ENCODE measurements around the gene USP34. TPM values are rescaled to one million over a fixed set of nuclear protein-coding genes. Genes with fewer than 3 reads are reported as not detected.

The USP34 gene
- total RNA-seq, 1 donor from 2014 or later, result 108 TPM

DNA sequence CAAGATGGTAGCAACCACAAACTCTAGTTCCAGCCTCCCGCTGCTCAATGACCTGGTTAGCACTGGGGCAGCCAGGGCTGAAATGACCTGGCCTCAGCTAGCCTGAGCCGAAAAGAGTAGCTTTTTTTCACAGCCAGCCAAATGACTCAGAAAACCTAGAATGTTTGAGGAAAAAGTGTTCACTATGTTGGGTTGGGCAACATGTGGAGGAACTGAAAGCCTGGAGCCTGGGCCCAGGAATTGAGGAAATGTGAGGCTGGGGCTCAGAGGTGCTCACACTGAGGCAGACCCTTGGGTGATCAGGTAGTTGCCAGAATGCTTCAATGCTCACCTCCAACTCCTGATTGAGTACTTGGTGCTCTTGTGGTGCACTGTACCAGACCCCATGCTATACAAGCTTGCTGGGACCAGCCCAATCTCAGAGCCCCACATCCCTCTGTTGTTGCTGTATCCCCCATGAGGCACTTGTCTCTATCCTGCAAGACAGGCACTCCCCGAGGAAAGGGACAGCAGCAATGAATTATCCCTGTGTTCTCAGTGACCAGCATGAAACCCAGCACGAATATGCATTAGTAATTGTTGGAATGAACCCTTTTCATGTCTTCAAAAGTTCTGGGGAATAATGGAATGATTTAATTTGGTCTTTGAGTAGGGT lies 116.2 kb downstream of the USP34 start:
- Histone ChIP-seq H3K36me3 (peaks cover 4% of the 10 kb centered on the region), H3K27ac (no peak overlapping the region), H3K4me1 (peaks cover 32% of the 10 kb centered on the region), H3K27me3 (ENCODE audit: low read depth) (no peaks in the 10 kb centered on the region), H3K9me3 (peaks cover 11% of the 10 kb centered on the region), H3K4me3 (no peak overlapping the region)
- no peak for ATAC-seq
- TF ChIP-seq, protein P1, sequence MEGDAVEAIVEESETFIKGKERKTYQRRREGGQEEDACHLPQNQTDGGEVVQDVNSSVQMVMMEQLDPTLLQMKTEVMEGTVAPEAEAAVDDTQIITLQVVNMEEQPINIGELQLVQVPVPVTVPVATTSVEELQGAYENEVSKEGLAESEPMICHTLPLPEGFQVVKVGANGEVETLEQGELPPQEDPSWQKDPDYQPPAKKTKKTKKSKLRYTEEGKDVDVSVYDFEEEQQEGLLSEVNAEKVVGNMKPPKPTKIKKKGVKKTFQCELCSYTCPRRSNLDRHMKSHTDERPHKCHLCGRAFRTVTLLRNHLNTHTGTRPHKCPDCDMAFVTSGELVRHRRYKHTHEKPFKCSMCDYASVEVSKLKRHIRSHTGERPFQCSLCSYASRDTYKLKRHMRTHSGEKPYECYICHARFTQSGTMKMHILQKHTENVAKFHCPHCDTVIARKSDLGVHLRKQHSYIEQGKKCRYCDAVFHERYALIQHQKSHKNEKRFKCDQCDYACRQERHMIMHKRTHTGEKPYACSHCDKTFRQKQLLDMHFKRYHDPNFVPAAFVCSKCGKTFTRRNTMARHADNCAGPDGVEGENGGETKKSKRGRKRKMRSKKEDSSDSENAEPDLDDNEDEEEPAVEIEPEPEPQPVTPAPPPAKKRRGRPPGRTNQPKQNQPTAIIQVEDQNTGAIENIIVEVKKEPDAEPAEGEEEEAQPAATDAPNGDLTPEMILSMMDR (IDR thresholded peaks at IDR 0.05), result no peak
- intact Hi-C loops (cut with DNase I), result no loop called here
- no peak for DNase-seq

- H3K4me3 ChIP-seq, result no peak overlapping the region
- peaks cover 29% of the 10 kb centered on the region for H3K4me1 ChIP-seq
- no peak overlapping the region for H3K27ac ChIP-seq
- ATAC-seq, result no peak
- no peak for DNase-seq
- H3K36me3 ChIP-seq, result peaks cover 10% of the 10 kb centered on the region
- TF ChIP-seq, protein P1 (IDR thresholded peaks at IDR 0.05), result no peak
- intact Hi-C loops (cut with DNase I), result no loop called here
- peaks cover 11% of the 10 kb centered on the region for H3K9me3 ChIP-seq
- H3K27me3 ChIP-seq (ENCODE audit: low read depth), result no peaks in the 10 kb centered on the region
Observed at GRCh38 chr2:61353909-61354308, 117.0 kb downstream of the USP34 start.

DNA sequence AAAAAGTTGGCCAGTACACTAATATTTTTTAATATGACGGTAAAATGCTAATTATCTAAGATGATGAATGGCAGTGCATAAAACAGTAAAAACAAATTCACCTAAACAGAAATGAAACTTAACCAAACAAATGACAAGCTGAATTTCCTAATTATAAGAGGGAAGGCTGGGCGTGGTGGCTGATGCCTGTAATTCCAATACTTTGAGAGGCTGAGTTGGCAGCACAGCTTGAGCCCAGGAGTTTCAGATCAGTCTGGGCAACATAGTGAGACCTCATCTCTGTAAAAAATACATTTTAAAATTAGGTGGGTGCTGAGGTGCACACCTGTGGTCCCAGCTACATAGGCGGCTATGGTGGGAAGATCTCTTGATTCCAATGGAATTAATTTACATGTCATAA lies 120.1 kb downstream of the USP34 start:
- no peaks in the 10 kb centered on the region for H3K27me3 ChIP-seq (ENCODE audit: low read depth)
- ATAC-seq (no peak), DNase-seq (no peak)
- intact Hi-C loops (cut with DNase I), result no loop called here
- H3K9me3 ChIP-seq, result peaks cover 11% of the 10 kb centered on the region
- no peak overlapping the region for H3K4me3 ChIP-seq
- H3K27ac ChIP-seq, result no peak overlapping the region
- H3K36me3 ChIP-seq, result peaks cover 41% of the 10 kb centered on the region
- TF ChIP-seq, protein P1 (IDR thresholded peaks at IDR 0.05), result no peak
- H3K4me1 ChIP-seq, result peaks cover 4% of the 10 kb centered on the region

- peaks cover 93% of the 10 kb centered on the region for H3K36me3 ChIP-seq
- TF ChIP-seq, protein P1 (IDR thresholded peaks at IDR 0.05), result no peak
Observed at GRCh38 chr2:61343141-61343540, 127.7 kb downstream of the USP34 start.

GRCh38 chr2:61340242-61340641 lies 130.6 kb downstream of the USP34 start:
- Histone ChIP-seq H3K36me3 (peaks cover 92% of the 10 kb centered on the region), H3K27ac (no peak overlapping the region), H3K27me3 (ENCODE audit: low read depth) (no peaks in the 10 kb centered on the region), H3K4me3 (no peak overlapping the region), H3K4me1 (no peaks in the 10 kb centered on the region), H3K9me3 (no peaks in the 10 kb centered on the region)
- no peak for DNase-seq
- no peak for ATAC-seq
- intact Hi-C loops (cut with DNase I), result no loop called here
- TF ChIP-seq, protein P1 (IDR thresholded peaks at IDR 0.05), result no peak

More at GRCh38 chr2:61343141-61343540, 127.7 kb downstream of the USP34 start:
- intact Hi-C loops (cut with DNase I), result no loop called here
- H3K9me3 ChIP-seq, result no peaks in the 10 kb centered on the region
- H3K27me3 ChIP-seq (ENCODE audit: low read depth), result no peaks in the 10 kb centered on the region
- no peaks in the 10 kb centered on the region for H3K4me1 ChIP-seq
- no peak overlapping the region for H3K27ac ChIP-seq
- DNase-seq, result no peak
- H3K4me3 ChIP-seq, result no peak overlapping the region
- no peak for ATAC-seq

Measured in lower lobe of right lung (tissue), 2 donors.